HG02870 (cell line): Measurements from ENCODE around the gene SPAG5.

Source experiments
- ATAC-seq: cut with Tn5 transposase; IDR thresholded peaks from one replicate; pipeline ENCODE4 v1.9.1; 2021; ENCODE audit warnings: mild to moderate bottlenecking, moderate library complexity; ENCODE audit not compliant: unreplicated experiment

SPAG5 gene

DNA sequence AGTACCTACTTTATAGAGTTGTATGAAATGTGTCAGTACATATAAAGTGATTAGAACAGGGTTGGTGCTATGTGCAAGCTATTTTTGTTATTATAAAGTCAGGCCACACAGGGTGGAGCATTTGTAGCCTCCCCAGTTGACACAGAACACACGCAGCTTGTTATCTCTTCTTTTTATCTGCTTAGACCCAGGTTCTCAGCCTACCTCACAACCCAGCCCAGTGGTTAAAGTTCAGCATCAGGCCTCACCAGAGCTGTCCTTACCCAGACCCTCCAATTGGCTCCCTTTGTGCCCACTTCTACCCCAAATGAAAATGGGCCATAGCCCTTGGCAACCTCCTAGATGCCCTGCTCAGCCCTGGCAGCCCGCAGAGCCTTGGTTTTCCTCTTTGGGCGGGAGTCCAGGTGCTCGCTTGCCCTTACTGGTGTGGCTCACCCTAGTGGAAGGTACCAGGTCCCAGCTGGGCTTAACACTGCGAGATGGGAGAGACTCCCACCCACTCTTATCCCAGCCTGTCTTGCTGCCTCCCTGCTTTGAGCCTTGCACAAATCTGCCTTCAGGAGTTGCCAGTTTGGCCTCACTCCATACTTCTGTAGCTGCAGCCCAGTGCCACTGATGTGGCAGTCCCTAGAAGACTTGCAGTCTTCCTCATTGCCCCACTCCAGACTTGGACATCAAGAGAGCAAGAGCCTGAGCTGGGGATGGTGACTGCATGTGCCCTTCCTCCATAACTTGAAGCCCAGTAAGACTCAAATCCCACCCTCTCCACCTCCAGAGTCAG is 26.4 kb downstream of the SPAG5 start:
- ATAC-seq, result no peak

DNA sequence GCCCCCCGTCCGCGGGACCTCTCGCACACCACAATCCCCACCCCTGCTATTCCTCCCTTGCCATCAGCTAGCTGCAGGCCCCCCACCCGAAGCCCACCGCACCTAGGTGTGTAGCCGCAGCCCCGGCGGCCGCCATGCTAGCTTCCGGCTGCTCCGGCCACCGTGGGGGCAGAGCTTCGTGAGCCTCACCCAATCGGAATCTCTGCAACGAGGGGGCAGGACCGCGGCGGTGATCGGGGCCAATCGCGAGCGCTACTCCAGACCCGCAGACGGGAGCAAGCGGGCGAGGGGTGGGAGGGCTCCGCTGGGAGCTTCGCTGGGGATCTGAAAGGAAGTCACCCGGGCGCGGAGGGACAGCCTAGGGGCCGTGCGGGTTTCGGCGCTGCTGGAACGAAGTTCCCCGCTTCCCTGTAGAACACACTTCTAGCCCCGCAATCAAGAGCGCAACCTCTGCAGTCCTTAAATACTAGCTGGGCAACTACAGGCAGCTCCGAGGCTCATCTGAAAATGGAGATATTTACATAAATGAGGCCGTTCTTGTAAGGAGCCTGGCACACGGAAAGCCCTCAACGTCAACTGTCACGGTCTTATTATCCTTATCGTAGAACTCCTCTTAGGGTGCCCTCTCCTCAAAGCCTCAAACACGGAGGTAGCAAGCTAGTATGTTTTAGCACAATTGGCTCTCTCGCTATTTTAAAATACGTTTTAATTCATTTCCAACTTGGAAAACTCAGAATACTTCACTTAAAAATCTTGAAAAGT is 27.3 kb downstream of the SPAG5 start, which contains the start of gene PIGS:
Gene PIGS (minus strand): TSS at position 164 of the 762 bp plus-strand sequence. CDS start 28 bp downstream, at position 136.
- peak; percentile 86 for ATAC-seq

DNA sequence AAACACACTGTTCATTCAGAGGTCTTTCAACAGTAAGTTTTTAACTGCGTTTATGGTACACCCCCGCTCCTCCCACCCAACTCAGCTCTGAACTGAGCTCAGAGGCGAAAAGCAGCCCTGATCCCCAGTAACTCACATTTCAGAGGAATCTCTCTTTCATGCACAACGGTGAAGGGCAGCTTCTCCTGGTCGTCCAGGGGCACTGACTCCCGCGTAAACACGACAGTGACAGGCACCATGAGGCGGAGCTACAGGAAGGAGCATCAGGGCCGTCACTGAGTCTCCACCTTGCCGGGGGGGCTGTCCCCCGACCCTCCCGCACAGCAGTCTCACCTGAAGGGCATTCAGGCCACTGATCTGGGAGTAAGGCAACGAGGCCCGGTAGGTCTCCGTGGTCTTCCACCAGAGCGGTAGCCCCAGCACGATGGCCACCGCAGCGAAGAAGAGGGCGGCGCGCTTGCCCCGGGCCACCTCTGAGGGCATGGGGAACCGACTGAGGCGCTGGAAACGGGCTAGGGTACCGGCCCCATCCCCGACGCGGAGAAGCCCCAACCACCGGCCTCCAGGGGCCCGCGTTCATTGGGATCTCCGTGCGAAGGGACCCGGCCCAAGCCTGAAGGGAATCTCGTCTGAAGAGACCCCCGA is 28.0 kb downstream of the SPAG5 start:
- peak; percentile 19 for ATAC-seq

DNA sequence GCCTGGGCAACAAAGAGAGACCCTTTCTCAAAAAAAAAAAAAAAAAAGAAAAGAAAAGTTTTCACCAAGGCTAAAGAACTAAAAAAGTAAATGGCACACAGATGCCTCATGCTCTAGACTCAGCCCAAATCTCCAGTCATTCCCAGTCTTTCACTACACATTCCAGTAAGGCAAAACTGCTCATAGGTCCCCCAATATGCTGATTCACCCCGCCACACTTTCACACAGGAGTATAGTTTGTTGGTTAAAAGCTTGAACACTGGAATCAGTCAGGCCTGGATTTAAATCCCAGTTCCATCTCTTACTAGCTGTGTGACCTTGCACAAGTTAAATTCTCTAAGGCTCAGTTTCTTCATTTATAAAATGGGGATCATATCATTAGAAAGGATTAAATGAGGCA is 29.4 kb downstream of the SPAG5 start:
- no peak for ATAC-seq

DNA sequence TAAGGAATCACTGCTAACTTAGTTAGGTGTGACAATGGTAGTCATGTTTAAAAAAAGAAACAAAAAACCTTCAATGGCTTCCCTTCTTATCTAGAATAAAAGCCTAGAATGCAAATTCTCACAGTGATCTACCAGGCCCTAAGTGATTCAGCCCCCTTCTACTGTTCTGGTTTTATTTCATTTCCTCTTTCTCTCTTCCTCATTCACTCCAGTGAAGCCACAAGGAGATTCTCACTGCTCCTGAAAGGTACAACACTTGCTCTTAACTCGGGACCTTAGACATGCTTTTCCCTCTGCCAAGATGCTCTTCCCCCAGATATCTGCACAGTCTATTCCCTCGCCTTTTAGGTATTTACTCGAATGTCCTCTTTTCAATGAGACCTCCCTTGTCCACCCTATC is 31.2 kb downstream of the SPAG5 start:
- no peak for ATAC-seq

DNA sequence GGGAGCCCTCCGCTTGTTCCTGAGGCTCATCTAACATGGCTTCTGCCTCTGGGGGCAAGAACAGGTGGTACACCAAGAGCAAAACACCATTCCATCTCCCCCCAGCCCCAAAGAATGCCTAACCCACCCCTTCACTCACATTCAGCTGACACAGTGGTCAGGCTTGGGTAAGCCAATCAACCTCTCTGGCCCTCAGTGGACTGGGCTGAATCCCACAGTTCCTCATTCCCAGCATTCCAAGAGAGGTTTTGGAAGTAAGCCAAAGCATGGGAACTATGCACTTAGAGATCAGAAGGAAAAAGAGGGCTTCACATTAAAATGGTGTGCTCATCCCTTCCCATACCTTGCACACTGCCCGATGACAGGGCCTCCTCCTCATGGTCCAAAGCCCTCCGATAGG is 35.4 kb downstream of the SPAG5 start:
- no peak for ATAC-seq

DNA sequence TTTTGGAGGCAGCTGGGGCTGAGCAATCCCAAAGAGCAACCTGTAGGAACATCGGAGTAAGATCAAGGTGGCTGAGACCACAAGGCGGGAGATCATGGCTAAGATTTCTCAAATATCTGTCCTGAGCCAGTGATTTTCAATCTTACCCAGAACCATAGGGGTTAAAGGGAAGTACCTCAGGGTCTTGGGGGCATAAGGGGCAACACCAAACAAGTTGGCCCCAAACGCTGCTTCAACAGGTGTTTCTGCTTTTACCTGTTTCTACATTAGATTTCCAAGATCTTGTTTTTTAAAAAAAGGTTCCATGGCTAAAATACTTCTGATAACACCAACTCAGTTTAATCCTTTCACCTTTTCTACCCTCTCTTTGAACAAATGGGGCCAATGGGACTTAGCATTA is 43.8 kb downstream of the SPAG5 start:
- ATAC-seq, result no peak

DNA sequence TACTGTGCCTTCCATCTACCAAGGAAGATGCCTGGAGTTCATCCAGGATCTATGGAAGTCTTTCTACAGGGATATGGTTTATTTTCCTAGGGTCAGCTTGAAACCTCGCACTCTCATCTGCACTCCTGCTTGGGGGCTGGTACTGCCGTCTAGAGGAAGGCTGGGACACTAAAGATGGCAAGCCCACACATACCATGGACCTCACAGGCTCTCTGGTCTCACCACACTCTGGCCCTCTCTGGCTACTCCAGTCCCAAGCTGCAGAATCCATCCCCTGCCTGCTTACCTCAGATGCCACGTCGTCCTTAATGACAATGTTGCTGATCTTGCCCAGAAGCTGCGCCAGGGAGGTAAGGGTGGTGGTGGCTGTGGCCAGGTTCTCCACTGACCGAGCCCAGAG is 44.3 kb downstream of the SPAG5 start:
- ATAC-seq, result no peak

DNA sequence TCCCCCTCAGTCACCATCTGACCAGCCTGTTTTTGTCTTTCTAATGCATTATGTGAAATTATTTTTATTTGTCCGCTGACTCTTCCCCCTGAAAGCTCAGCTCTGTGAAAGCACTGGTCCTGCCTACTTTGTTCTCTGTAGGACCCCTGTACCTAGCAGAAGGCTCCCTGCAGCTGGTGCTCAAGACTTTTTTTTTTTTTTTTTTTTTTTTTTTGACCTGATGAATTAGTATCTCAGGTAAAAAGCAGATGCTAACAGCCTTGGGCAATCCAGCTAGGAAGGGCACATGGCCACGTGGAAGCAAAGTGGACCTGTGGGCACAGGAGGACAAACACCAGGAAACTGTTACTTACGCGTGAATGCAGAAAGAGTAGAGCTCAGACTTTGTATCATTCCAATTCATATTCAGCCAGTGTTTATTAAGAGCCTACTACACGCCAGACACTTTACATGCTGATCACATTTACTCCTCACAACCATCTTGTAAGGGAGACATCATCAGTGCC is 45.8 kb downstream of the SPAG5 start:
- ATAC-seq, result no peak

DNA sequence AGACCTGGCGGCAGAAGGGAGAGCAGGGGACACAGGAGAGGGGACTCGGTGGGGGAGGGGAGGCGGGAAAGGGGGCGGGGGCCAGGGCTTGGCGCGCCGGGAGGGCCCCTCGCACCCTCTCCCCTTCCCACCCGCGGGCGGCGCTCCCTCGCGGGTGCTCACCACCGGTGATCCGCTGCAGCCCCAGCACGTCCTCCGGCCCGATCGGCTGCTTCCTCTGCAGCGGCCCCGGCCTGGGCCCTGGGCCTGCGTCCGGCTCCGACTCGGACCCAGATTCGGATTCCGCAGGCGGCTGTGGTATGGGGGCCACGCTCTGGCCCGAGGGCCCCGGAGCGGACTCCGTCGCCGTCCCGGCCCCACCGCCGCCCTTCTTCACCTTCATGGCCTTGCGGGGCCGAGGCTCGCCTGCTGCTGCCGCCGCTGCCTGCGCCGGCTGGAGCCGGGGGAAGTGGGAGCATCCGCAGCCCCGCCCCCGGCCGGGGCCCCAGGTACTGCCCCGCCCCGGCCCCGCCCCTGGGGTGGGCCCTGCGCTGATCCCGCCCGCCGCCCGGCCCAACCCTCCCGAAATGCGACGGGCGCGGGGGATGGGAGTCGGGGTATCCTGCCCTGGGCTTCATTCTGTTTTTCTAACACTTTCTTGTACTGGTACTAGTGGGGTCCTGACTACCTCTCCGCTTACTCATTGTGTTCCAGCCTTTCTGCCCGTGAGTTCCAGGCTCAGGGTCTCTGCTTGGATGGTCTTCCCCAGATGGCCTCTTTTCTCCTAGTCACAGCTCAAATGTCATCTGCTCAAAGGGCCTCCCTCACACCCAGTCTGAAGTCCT is 46.4 kb downstream of the SPAG5 start, which contains the start of gene UNC119:
Gene UNC119 (minus strand): TSS at position 449 of the 824 bp plus-strand sequence. CDS start 67 bp downstream, at position 382.
- peak; percentile 45 for ATAC-seq

DNA sequence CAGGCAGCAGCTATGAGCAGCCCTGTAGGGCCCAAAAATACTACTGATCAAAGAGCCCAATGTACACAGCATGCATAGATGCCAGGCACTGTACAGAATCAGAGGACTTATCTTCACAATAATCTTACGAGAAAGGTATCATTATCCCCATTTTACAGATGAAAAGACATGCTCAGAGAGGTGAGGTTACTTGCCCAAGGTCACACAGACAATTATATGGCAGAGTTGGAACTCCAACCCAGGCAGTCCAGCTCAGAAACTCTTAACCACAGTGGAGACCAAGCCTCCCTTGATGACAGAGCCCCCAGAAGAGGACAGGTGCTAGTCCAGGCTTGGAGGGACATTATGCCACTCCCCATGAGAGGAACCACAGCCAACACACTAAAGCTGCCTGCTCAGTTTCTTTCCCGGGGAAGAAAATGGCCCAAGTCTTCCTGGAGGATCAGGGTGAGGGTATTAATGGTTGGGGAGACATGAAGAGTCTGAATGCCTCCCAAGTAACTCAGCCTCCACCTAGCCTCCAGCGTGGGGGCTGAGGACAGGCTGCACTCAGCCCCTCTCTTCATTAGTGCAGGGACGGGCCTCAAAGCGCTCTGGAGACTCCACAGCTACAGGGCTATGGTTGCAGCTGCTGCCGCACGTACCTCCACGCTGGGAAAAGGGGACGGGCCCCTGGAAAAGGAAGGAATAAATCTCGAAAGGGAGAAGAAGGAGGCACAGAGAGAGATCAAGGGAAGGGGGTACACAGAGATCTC is 47.2 kb downstream of the SPAG5 start:
- no peak for ATAC-seq

DNA sequence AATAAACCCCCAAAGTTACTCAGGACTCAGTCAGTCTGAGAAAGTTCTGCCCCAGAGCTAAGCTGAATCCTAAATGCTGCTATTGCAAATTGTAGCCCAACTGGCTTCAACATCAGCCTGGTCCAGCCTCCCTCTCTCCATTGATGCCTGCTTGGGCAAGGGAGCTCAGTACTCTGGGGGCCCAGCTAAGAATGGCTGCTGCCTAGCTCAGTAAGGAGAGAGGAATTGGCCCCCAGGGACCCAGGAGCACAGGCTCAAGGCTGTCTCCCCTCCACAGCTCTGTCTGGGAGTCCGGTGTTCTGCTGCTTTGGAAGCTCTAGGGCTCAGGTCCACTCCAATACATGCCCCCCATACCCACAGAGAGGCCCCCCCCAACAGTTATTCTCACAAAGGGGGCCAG is 48.0 kb downstream of the SPAG5 start:
- ATAC-seq, result no peak

DNA sequence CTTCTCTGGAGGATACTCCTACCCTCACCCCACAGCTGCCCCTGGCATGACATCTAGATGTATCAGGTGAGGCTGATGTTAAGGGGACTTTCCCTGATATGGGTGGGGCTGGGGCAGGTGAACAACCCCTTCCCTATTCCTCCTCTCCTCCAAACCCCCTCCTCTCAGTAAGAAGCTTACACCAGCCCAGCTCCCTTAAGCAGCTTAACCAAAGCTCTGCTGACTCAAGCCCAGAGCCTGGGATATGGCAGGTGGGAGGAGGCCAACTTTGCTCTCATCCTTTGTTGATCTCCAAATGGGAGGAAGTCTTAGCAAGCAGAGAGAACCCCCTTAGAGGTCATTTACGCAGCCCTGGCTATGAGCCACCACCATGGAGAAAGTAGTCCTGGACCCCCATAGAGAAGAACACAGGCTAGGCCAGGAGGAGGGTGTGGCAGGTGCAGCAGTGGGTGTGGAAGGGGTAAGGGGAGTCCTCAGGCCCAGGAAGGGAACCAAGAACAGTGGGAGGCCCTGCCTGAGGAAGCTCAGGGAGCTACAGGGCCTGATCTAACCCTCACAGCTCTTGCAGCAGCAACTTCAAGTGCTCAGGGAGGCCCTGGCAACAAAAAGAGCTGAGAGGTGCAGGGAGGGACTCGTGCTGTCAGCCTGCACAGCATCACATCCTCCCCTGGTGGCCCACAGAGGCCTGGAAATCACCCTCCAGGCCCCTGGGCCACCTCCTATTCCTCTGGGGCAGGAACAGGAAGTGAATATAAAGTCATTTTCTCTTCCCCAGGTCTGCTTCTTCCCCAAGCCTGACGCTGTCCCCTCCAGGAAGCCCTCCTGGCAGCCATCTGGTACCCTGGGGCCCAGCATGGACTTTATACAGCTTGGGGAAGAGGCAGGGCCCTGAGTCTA is 49.3 kb downstream of the SPAG5 start:
- ATAC-seq, result no peak

DNA sequence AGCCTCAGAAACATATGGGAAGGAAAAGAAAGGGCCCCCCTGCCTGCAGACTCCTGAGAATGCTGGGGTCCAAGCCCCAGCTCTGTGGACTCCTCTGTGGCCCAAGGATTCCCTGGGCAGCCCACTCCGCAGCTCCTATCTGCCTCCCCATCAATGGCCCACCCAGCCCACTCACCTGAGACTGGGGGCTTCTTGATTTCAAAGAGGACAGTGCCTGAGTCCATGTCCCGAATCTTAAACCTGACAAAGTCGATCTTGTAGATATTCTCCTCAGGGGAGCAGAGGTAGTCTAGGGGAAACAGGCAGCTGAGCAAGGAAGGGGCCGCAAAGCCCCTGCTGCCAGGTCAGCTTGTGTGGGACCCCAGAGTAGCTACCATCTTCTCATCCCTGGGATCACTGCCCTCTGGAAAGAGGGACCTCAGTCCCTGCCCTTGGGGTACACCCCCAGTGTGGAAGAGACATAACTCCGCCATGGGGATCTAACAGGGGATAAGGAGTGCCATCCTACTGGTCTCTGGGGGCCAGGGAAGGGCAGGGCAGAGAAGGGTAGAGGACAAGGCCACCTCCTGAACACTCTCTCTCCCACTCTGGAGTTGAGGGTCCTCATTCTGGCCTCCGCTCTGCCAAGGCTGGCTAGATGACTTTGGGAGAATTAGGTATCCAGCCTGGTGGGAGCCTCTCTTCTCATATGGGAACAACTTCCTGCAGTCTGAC is 50.3 kb downstream of the SPAG5 start:
- no peak for ATAC-seq

DNA sequence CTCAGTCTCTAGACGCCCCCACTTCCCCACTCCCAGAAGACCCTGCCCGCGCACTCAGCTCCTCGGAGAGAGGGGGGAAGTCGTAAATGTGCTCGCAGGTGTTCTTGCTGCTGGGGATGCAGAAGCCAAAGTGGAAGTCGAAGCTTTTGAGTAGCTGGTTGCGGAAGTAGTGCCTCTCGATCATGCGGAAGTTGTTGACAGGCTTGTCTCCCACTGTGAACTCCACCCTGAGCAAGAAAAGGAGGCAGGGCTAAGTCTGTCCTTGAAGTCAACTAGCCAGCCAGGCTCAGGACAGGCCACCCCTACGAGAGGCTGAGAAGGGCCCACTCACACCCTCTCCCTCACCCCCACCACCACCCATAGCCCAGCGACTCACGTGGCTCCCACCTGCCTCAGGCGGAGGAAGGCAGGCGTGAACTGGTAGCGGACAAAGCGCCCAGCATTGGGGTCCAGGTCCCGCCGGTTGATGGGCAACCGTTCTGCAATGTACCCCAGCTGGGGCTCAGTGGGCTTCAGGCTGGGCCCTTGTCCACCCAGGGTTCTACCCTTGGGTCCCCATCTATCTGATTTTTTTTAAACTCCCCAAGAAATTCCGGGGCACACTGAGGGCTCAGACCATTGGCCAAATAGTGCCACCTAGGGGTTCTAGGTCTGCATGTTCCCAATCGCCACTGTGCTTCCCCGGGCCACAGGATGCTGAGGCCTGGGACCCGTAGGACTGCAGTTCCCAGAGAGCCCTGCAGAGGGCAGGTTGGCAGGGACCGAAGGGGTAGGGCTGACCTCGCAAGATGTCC is 51.0 kb downstream of the SPAG5 start:
- ATAC-seq, result no peak

DNA sequence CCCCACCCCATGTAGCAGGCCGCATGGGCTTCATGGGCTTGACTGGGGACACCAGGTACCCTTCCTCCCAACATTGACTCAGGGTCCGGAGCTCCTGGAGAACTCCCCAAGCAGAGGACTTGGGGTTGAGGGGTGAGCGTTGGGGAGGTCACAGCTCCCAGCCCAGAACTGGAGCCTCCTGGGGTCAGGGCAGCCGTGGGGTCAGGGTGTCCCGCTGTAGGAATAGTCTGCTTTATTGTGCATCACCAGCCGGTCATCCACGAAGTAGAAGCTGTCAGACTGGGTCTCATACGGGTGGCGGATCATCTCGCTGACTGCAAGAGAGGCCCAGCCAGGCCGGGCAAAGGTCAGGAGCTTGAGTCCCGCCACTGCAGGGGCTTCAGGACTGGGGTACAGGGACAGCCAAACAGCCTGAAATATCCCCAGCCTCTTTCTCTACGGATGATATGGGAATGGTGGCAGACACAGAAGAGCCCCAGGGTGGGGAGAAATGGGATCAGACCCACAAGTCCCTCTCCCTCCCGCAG is 51.7 kb downstream of the SPAG5 start:
- ATAC-seq, result no peak

DNA sequence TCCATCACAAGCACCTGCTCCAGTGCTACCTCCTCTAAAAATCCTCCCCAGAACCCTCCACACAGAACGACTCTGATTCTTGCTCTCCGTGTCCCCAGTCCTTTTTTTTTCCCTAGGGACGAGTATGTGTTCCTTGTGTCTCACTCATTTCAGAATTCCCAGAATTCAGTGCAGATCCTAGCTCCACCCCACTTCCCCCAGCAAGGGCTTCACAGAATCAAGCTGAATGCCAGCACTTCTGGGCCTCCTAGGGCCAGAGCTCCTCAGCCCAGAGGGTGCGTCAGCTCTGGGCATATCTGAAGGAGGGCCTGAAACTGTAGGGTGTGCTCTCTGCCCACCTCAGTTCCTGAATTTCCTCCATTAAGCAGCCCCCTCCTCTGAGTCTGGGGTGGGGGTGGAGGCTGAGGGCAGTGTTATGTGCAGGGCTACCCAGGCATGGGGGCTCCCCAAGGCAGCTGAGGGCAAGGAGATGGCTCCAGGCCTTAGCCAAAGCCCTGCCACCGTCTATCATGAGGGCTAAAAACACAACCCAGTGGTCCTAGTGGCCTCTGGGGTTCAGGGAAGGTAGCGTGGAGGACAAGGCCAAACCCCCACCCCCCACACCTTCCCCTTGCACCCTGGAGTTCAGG is 52.9 kb downstream of the SPAG5 start:
- no peak for ATAC-seq
